HAP-1 (cell line): Measurements from ENCODE around the gene ZSCAN10.
"Not testable (repeated sequence)": the region's sequence is repeated elsewhere in the genome, so short reads cannot be mapped to it uniquely, and the experiment has no call there.

Experiments used
- DNase-seq, 2 experiments: peaks; one replicate each; pipeline ENCODE4 v3.0.0-alpha.2; 2016 to 2020; ENCODE audit warnings: low spot score in 2 of 2
- H3K27me3 ChIP-seq: fragments of 250-450 bp; sonication (Bioruptor Pico); 2 replicates; pipeline ENCODE4 v1.5.1; 2020; ENCODE audit warnings: low read depth, mild to moderate bottlenecking, moderate library complexity
- H3K36me3 ChIP-seq: fragments of 250-450 bp; sonication (Bioruptor Pico); replicated peaks from 2 replicates; pipeline ENCODE4 v1.5.1; 2020; ENCODE audit warnings: mild to moderate bottlenecking
- H3K4me1 ChIP-seq: fragments of 250-450 bp; sonication (Bioruptor Pico); 2 replicates; pipeline ENCODE4 v1.5.1; 2020; ENCODE audit warnings: mild to moderate bottlenecking
- H3K4me3 ChIP-seq: fragments of 250-450 bp; sonication (Bioruptor Pico); 2 replicates; pipeline ENCODE4 v1.5.1; 2020; ENCODE audit warnings: mild to moderate bottlenecking, moderate library complexity
- H3K9me3 ChIP-seq: fragments of 250-450 bp; sonication (Bioruptor Pico); 2 replicates; pipeline ENCODE4 v1.5.1; 2020; ENCODE audit warnings: mild to moderate bottlenecking, moderate library complexity
- in situ Hi-C: fragments of 300-500 bp; cut with MboI; formaldehyde crosslinking; loops from 3 replicates; pipeline ENCODE4 v1.14.3; 2020; ENCODE audit warnings: low sequenced_read_pairs, inconsistent platforms, mixed read lengths

Gene ZSCAN10

GRCh38 chr16:3092501-3092941 is 6.6 kb downstream of the ZSCAN10 start:
- no peaks in the 10 kb centered on the region for H3K4me1 ChIP-seq
- H3K27me3 ChIP-seq = no peaks in the 10 kb centered on the region
- no peaks in the 10 kb centered on the region for H3K36me3 ChIP-seq
- in situ Hi-C loops = no loop called here
- H3K9me3 ChIP-seq = no peaks in the 10 kb centered on the region
- no peak for DNase-seq
- no peak overlapping the region for H3K4me3 ChIP-seq

- no peaks in the 10 kb centered on the region for H3K36me3 ChIP-seq
- in situ Hi-C loops = no loop called here
- no peak for DNase-seq
Measured at GRCh38 chr16:3091551-3091950, 7.5 kb downstream of the ZSCAN10 start.

GRCh38 chr16:3089717-3090592 is 9.1 kb downstream of the ZSCAN10 start:
- Histone ChIP-seq H3K9me3 (no peaks in the 10 kb centered on the region), H3K4me1 (no peaks in the 10 kb centered on the region), H3K4me3 (no peak overlapping the region), H3K36me3 (no peaks in the 10 kb centered on the region), H3K27me3 (no peaks in the 10 kb centered on the region)
- in situ Hi-C loops = no loop called here
- DNase-seq = no peak

More at GRCh38 chr16:3091551-3091950, 7.5 kb downstream of the ZSCAN10 start:
- Histone ChIP-seq H3K9me3 (no peaks in the 10 kb centered on the region), H3K4me3 (no peak overlapping the region), H3K4me1 (no peaks in the 10 kb centered on the region), H3K27me3 (no peaks in the 10 kb centered on the region)

- no peak for DNase-seq
- H3K27me3 ChIP-seq = no peaks in the 10 kb centered on the region
- no peaks in the 10 kb centered on the region for H3K9me3 ChIP-seq
- no peaks in the 10 kb centered on the region for H3K36me3 ChIP-seq
- H3K4me1 ChIP-seq = no peaks in the 10 kb centered on the region
- in situ Hi-C loops = no loop called here
- H3K4me3 ChIP-seq = no peak overlapping the region
Measured at GRCh38 chr16:3088925-3089716, 10.0 kb downstream of the ZSCAN10 start.

GRCh38 chr16:3088450-3088849 is 10.6 kb downstream of the ZSCAN10 start:
- Histone ChIP-seq H3K36me3 (no peaks in the 10 kb centered on the region), H3K9me3 (no peaks in the 10 kb centered on the region), H3K4me1 (no peaks in the 10 kb centered on the region), H3K27me3 (no peaks in the 10 kb centered on the region), H3K4me3 (no peak overlapping the region)
- in situ Hi-C loops = no loop called here
- DNase-seq = no peak

- in situ Hi-C loops = no loop called here
- Histone ChIP-seq H3K4me1 (no peaks in the 10 kb centered on the region), H3K36me3 (no peaks in the 10 kb centered on the region)
Measured at GRCh38 chr16:3087243-3088235, 11.6 kb downstream of the ZSCAN10 start.

GRCh38 chr16:3086596-3087242 is 12.4 kb downstream of the ZSCAN10 start:
- no peaks in the 10 kb centered on the region for H3K9me3 ChIP-seq

More at GRCh38 chr16:3087243-3088235, 11.6 kb downstream of the ZSCAN10 start:
- Histone ChIP-seq H3K9me3 (no peaks in the 10 kb centered on the region), H3K4me3 (no peak overlapping the region), H3K27me3 (no peaks in the 10 kb centered on the region)
- no peak for DNase-seq

GRCh38 chr16:3085868-3086595 is 13.1 kb downstream of the ZSCAN10 start:
- Histone ChIP-seq H3K4me3 (no peak overlapping the region), H3K27me3 (no peaks in the 10 kb centered on the region)

More at GRCh38 chr16:3086596-3087242, 12.4 kb downstream of the ZSCAN10 start:
- Histone ChIP-seq H3K36me3 (no peaks in the 10 kb centered on the region), H3K4me1 (no peaks in the 10 kb centered on the region), H3K27me3 (no peaks in the 10 kb centered on the region), H3K4me3 (no peak overlapping the region)
- in situ Hi-C loops = no loop called here
- DNase-seq = no peak

GRCh38 chr16:3084969-3085670 is 14.0 kb downstream of the ZSCAN10 start:
- Histone ChIP-seq H3K4me1 (no peaks in the 10 kb centered on the region), H3K27me3 (peaks cover 6% of the 10 kb centered on the region; the same call in 1 of the 2 replicates), H3K4me3 (no peak overlapping the region), H3K36me3 (no peaks in the 10 kb centered on the region), H3K9me3 (no peaks in the 10 kb centered on the region)
- in situ Hi-C loops = no loop called here
- no peak for DNase-seq

More at GRCh38 chr16:3085868-3086595, 13.1 kb downstream of the ZSCAN10 start:
- no peak for DNase-seq
- in situ Hi-C loops = no loop called here
- Histone ChIP-seq H3K4me1 (no peaks in the 10 kb centered on the region), H3K36me3 (no peaks in the 10 kb centered on the region), H3K9me3 (no peaks in the 10 kb centered on the region)

GRCh38 chr16:3084491-3084890 is 14.6 kb downstream of the ZSCAN10 start:
- no peaks in the 10 kb centered on the region for H3K9me3 ChIP-seq
- H3K4me3 ChIP-seq = no peak overlapping the region
- no peaks in the 10 kb centered on the region for H3K36me3 ChIP-seq
- no peak for DNase-seq
- no peaks in the 10 kb centered on the region for H3K4me1 ChIP-seq
- in situ Hi-C loops = no loop called here
- peaks cover 12% of the 10 kb centered on the region; the same call in 1 of the 2 replicates for H3K27me3 ChIP-seq

- H3K4me1 ChIP-seq, DNase-seq, H3K36me3 ChIP-seq, H3K4me3 ChIP-seq, H3K9me3 ChIP-seq, in situ Hi-C loops: not testable (repeated sequence)
- peaks cover 21% of the 10 kb centered on the region; the same call in 1 of the 2 replicates for H3K27me3 ChIP-seq
Measured at GRCh38 chr16:3083408-3083807, 15.7 kb downstream of the ZSCAN10 start.

GRCh38 chr16:3081957-3082356 is 17.1 kb downstream of the ZSCAN10 start:
- H3K27me3 ChIP-seq = peaks cover 35% of the 10 kb centered on the region
- in situ Hi-C loops, H3K4me1 ChIP-seq, H3K36me3 ChIP-seq, H3K4me3 ChIP-seq, DNase-seq, H3K9me3 ChIP-seq: not testable (repeated sequence)
